Gastroesophageal sphincter (tissue), 3 donors: ENCODE measurements around the gene PFN2.

ENCODE experiments used
- EP300 ChIP-seq: sonication (generic); formaldehyde crosslinking; IDR thresholded peaks from one replicate; pipeline ENCODE4 v1.6.1; 2017; ENCODE audit warnings: antibody characterized with exemption, mild to moderate bottlenecking
- POLR2AphosphoS5 ChIP-seq: sonication (generic); formaldehyde crosslinking; IDR thresholded peaks from one replicate; pipeline ENCODE4 v1.6.1; 2017; ENCODE audit warnings: antibody characterized with exemption
- TF ChIP-seq, protein P1 (sequence below), 4 experiments: fragments of 200-600 bp in 2 of 4; fragments of 450-650 bp in 2 of 4; sonication (generic) in 1 of 4; IDR thresholded peaks; one replicate each; pipeline ENCODE4 v1.5.1; 2017 to 2019; ENCODE audit warnings: antibody characterized with exemption in 4 of 4, mild to moderate bottlenecking in 2 of 4, moderate library complexity in 2 of 4

DNA sequence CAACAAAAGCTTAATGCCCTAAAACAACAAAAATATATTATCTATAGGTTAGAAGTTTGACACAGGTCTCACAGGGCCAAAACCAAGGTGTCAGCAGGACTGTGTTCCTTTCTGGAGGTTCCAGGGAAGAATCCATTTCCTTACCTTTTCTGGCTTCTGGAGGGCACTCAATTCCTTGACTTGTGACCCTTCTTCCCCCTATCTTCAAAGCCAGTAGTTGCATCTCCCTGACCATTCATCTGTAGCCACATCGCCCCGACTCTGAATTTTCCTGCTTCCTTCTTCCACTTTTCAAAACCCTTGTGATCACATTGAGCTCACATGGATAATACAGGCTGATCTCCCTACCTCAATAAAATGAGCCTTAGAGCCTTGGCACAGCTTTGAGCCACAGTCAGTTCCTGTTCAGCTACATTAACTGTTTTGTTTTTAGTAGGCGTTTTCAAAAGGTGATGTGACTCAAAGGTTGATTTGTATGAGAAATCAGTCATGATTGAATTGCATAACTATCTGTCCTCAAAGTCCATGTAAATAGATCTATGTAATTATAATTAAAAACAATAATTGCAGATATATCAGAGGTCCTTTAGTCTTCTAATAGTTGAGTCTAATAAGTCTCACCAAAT is 12.4 kb downstream of the PFN2 start:
- TF ChIP-seq, protein P1, sequence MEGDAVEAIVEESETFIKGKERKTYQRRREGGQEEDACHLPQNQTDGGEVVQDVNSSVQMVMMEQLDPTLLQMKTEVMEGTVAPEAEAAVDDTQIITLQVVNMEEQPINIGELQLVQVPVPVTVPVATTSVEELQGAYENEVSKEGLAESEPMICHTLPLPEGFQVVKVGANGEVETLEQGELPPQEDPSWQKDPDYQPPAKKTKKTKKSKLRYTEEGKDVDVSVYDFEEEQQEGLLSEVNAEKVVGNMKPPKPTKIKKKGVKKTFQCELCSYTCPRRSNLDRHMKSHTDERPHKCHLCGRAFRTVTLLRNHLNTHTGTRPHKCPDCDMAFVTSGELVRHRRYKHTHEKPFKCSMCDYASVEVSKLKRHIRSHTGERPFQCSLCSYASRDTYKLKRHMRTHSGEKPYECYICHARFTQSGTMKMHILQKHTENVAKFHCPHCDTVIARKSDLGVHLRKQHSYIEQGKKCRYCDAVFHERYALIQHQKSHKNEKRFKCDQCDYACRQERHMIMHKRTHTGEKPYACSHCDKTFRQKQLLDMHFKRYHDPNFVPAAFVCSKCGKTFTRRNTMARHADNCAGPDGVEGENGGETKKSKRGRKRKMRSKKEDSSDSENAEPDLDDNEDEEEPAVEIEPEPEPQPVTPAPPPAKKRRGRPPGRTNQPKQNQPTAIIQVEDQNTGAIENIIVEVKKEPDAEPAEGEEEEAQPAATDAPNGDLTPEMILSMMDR (IDR thresholded peaks at IDR 0.05) = no peak
- no peak for TF ChIP-seq POLR2AphosphoS5
- no peak for TF ChIP-seq EP300
